ENCODE measurements around the gene DPEP2. TPM values are rescaled to one million over a fixed set of nuclear protein-coding genes. Genes with fewer than 3 reads are reported as not detected.
A peak's percentile ranks its signal among the peaks of the same experiment; 100 is the strongest.
"Not testable (repeated sequence)": the region's sequence is repeated elsewhere in the genome, so short reads cannot be mapped to it uniquely, and the experiment has no call there.

Gene DPEP2
- total RNA-seq, 1 experiment from 2014 or later: not detected

DNA sequence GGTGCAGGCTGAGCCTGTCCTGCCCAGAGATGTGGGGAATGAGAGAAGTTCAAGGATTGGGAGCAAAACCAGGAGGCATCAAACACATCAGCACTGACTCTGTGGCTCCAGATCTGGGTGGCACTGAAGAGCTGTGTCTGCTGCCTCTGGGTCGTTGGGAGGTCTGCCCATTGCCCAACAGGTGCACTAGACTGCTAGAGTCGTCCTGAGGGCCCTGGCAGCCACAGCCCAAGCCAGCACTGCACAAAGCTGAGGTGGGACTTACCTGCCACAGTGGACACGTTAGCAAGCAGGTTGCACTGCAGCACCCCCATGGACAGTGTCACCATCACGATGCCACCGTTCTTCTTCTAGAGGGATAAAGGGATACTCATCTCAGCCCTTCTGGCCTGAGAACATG lies 22.3 kb downstream of the DPEP2 start:
- no peak for DNase-seq (ENCODE audit: low spot score)

DNA sequence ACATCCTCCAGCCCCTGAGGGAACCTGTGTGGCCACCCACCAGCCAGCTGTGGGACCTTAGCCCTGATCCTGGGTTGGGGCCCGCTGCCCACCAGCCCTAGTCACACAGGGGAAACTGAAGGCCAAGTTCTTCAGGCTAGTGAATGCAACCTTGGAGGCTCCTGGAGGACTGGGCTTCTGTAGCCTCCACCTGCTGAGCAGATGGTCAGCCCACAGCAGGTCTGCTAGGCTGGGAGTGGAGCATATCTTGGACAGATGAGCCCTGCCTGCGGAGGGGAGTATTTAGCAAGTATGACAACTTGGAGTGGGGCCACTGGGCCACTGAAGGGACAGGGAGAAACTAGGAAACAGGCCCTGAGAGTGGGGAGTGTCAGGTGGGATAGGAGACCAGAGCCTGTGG lies 23.1 kb downstream of the DPEP2 start:
- DNase-seq (ENCODE audit: low spot score): no peak

DNA sequence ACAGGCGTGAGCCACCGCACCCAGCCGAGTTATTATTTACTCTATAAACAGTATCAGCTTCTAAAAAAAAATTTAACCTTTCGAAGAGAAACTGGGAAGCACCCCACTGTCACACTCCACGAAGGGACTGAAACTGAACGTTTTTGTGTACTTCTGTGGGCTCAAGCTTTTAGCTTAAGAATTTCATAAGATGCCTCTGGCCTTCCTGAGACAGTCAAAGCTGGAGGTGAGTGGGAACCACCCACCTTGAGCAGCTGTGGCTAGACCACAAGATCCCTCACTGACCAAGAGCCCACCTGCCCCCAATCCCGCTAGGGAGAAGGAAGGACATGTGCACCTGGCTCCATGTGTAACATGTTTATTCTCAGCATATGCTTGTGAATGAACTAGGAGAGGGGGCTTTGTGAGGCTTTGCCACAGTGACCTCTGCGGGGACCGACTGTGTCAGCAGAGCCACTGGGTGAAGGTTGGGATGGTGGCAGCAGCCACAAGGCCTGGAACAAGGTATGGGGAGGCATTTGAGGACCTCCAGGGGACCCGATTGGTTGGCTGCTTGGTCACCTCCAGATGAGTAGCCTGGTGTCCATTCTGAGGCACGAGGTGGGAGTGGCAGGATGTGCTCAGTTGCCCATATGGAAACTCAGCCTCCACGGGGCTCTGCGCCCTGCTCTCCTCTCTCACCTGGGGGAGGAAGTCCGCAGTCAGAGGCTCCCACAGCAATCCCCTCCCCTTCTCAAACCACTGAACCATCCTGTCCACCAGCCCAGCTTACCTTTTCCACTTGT lies 23.8 kb downstream of the DPEP2 start:
- no peak for DNase-seq (ENCODE audit: low spot score)

DNA sequence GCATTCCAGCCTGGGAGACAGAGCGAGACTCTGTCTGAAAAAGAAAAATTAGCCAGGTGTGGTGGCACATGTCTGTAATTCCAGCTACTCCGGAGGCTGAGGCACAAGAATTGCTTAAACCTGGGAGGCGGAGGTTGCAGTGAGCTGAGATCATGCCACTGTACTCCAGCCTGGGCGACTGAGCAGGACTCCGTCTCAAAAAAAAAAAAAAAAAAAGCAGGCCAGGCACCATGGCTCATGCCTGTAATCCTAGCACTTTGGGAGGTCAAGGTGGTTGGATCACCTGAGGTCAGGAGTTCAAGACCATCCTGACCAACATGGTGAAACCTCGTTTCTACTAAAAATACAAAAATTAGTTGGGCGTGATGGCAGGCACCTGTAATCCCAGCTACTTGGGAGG lies 27.0 kb downstream of the DPEP2 start:
- not testable (repeated sequence) for DNase-seq (ENCODE audit: low spot score)

DNA sequence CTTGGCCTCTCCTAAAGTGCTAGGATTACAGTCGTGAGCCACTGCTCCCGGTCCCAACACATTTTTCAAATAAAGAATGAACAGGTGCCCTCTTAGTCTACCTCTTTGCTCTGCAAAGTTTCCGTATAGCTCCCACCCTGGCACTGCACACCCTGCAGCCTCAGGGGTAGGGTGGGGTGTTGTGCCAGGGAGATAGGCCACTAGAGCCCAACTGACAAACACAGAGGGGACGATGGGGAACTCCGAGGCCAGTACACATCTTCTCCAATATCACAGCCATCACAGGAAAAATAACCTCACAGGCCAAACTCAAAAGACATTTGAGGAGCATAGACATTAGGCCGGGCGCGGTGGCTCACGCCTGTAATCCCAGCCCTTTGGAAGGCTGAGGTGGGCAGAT lies 28.2 kb downstream of the DPEP2 start:
- no peak for DNase-seq (ENCODE audit: low spot score)

DNA sequence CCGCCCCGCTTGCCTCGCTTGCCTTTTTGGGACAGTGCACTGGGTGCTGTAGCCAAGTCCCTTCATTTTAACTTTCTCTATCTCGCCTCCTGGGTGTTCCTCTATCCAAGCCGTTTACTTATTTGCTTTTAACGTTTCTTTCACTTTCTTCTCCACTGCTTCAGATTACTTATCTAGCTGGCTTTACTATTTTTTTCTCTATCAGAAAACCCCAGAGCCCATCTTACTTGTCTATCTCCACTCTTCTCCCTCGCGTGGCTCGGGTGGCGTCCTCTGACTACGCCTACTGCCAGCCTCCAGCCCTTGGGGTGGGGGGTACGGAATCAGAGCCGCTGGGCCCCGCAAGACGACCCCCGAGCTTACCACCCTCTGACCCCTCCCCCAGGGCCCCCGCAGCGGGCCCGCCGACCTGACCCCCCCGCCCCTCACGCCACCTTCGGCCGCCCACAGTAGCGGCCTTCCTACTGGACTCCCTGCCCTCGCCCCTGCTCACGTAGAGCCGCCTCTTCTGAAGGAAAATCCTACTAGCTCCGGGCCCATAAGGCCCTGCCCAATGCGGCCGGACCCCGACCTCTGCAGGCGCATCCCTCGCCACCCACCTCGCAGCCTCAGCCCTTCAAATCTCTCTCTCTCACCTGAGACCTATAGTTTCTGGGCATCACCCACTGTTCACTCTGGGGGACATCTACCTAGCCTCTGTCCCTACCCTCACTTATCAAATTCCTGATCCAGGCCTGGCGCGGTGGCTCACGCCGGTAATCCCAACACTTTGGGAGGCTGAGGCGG lies 29.8 kb downstream of the DPEP2 start:
- DNase-seq (ENCODE audit: low spot score): no peak

DNA sequence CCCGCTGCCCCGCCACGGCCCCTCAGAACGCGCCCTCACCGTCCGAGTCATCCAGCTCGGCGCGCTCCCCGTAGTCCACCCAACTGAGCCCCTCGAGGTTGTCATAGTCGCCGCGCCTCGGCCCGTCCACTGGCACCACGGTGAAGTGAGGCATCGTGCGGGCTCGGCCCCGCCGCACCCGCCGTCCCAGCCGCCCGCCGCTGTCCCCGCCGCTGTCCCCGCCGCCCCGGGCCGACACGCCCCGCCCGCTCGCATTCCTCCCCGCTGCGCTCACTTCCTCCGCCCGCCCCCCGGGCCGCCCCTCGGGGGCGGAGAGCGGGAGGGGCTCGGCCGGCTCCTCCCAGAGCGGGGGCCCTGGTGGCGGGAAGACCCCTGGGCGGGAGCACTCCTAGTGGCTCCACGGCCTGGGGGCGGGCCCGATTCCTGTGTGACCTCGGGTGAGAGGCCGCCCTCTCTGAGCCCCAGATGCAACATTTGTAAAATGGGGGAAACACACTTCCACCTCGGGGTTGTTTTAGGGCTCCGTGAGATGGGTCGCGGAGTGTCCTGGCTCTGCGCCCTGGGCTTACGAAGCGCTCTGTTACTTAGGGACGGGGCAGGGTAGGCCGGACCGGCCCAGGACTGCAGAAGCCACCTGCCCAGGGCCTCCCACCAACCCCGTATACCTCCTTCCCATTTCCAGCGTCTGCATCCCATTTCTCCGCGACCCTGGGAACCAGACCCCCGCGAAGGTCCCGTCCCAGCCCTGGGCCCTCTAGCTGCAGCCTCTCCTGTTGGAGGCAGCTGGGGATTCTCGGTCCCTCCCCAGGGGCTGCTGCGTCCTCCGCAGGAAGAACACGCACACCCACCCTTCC lies 30.7 kb downstream of the DPEP2 start, which contains the start of gene SLC12A4:
Gene SLC12A4 (minus strand): TSS at position 238 of the 854 bp plus-strand sequence. CDS start 84 bp downstream, at position 154.
- peak; percentile 37 for DNase-seq (ENCODE audit: low spot score)

DNA sequence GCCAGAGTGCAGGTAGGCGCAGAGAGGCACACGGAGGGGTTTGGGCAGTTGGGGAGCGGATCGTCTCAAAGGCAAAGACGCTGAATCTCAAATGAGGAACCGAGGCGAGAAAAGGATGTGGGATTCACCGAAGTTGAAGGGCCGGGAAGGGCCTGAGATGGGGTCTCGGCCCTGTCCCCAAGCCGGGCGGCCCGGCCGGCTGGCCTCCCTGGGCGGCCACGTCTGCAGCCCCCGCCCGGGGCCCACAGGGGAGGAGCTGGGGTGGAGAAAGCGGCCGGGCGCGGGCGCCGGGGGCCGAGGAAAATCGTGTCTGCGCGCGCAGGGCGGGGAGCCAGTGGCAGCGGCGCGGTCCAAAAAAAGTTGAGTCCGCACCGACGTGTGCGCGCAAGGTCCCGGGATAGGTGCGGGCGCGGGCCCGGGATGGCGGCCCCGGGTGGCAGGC lies 31.3 kb downstream of the DPEP2 start:
- DNase-seq (ENCODE audit: low spot score): no peak

DNA sequence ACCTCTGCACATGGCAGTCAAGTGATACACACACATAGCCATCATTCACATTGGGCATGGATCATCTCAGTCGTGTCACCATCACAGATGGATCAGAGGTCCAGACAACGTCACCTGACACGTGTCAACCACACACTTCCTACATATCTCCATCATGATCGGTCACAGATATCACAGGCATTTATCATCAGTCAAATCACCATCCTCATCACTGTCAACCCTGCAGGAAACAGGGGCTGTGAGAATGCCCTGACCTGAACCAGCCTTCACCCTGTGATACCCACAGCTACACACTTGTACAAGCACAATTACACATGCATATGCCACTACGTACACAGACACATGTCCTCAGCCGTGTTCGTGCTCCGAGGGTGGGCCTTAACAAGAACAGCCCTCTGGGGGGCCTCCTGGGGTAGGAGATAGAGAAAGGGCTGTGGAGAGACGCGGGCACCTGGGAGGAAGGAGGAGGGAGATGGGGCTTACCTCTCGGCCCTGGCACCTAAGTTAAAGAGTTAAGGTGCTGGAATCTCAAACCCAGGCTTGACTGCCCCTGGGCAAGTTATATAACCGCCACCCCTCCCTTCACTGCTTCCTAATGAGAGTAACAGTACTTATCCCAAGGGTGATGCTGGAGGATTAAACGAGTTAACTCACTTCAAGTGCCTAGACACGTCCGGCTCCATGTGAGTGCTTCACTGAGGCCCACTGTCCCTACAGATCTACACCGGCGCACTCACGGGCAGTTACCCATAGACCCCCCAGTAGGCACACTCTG lies 31.9 kb downstream of the DPEP2 start:
- no peak for DNase-seq (ENCODE audit: low spot score)

DNA sequence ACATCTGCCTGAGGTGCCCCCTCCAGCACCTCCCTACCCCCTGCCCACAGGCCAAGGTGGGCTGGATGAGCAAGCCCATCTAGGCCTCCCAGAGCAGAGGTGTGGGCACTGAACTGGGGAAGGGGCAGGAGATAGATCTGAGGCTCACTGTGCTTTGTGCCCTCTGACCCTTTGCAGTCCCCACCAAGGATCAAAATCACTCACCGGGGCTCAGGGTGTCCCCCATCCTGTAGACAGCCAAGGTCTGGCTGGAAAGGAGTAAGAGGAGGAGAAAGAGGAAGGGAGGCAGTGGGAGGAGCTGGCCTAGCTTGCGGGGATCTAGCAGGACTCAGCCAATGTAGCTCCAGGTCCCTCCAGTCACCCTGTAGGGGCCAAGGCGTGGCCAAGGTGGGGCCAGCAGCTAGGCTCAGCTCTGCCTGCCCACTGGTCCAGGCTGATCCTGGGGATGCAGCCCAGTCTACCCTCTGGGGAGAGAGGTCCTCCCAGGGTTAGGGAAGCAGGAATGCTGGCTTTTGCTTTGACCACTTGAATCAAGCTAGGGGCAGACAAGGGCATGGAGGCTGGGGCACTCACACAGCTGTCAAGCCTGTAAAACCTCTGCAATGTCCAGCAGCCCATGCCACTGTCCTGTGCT lies 32.6 kb downstream of the DPEP2 start:
- no peak for DNase-seq (ENCODE audit: low spot score)

DNA sequence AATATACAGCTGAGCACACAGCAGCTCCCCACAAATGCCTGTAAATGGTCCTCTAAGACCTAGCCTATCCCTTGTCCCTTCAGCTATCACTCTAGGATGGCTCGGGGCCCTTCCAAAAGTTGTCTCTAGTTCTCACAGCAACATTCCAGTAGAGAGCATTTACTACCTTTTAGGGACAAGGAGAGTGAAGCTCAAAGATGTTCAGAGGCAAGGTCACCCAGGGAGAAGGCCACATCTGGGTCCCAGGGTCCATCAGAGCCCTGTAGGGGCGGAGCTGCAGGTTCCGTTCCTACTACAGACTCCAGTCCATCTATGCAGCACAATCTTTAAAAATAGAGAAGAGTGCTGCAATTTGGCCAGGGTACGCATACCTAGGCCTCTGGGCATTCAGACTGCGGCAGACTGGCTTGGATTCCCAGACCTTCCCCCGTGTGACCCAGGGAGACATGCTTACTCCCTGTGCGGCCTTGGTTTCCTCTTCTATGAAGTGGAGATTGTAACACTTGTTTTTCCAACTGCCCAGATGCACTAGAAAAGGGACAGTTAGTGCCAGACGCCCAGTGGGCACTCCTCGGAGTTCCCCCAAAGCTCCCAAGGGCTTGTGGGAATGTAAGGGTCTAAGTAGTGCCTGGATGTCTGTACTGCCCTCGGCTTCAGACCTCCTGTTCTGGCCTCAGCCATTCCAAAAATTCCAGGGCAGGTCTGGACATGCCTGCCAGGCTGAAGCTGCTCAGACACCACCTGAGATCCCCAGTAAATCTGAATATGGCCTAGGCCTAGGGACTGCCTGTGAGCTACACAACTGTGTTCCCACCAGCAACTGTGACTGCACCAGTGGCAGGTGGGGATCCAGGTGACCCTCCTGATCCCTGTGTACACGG lies 33.4 kb downstream of the DPEP2 start:
- no peak for DNase-seq (ENCODE audit: low spot score)

DNA sequence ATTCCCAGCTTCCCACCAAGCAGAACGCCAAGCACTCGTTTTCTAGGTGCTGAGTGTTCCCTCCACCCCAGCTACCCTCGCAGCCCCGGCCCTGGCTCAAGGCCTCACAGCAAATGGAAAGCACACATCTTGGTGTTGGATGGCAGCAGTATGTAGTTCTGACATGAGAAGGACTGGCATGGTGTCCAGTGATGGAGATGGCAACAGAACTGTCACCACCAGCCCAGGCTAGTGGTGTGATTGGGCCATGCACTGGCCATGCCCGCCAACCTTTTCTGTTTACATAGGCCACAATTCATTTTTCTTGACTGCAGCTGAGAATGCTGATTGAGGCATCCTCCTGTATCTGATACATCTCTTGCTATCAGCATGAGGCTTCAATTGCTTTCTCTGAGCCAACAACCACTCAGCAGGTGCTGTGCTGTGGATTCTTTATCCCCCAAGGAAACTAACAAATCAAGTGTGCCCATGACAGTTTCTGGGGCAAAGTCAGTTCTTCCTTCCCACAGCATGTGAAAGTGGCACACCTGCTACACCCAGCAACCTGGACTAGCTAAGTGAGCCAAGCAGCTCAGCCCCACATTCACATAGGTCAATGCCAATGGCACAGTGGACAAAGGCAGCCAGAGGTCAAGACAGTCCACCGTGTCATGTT lies 34.7 kb downstream of the DPEP2 start:
- DNase-seq (ENCODE audit: low spot score): no peak

DNA sequence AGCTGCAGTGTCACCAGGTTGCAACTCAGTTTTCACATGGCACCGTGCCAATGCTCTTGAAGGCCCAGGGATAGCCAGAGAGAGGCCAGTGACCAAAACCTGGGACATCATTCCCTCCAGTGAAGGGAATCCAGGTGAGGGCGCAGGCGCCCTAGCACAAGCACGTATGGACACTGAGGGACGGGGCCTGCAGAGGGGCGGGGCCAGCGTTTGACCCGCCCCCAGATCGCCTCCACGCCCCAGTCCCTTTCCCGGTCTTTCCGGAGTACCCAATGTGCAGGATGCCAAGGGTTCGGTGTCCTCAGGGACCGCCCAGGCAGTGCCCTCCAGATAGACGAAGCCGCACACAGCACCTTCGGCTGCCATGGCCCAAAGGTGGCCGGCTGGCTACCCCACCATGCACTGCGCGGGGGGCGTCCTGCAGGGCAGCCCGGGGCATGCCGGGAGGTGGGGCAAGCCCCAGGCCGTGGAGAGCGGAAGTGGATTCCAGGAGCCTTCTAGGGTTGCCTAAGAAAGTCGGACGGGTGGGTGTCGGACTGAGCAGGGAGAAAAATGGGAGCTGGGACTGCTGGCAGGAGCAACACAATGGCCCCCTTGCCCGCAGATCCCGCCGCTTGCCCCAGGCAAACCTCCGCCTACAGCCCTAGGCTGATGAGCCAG lies 35.5 kb downstream of the DPEP2 start:
- DNase-seq (ENCODE audit: low spot score): no peak

DNA sequence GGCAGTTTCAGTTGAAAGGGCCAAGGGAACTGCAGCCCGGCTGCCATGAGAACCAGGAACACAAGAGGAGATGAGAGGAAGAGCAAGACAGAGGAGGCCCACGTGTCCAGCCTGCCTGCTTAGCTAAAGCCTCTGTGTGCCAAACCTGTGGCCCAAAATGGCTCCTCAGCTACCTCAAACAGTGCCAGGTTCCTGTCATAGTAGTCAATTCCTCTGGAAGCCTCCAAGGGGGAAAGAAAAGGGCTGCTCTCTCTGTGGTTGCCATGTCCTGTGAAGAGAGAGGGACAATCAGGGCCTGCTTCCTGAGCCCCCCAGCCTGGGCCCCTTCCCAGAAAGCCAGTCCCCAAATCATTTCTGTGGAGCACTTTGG lies 36.0 kb downstream of the DPEP2 start:
- DNase-seq (ENCODE audit: low spot score): no peak

DNA sequence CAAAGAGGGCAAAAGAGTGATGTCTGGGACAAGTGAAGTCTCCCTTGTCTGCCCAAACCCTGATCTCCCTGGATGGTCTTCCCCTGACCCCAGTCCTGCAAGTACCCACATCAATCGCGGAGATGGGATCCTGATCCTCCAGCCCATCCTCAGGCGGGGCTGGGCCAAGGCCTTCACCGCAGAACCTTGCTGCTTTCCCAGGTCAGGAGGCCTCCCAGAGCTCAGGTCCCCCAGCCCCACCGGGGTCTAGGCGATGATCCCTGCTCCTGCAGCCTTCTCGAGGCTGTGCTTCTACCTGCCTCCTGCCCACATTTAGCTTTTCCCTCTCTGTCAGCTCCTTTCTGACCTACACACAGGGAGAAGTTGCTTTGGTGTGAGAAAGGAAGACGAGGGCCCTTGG lies 37.1 kb downstream of the DPEP2 start:
- DNase-seq (ENCODE audit: low spot score): no peak

DNA sequence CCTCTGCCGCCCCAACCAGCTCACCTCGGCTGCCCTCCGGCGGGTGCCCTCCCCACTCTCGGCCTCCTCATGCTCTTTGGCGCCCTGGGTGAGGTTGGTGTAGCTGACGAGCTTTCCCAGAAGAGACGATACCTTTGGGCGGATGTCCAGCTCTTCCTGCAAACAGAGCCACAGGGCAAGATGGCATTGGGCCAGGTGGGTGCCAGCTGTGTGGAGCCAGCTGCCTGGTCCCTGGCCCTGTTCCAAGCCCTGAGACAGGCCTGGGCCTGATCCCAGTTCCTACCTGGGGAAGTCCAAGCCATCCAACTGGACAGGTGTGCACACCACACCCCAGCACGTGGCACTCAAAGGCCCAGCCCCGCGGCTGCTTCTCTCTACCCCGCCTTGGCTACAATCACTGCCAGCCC lies 37.7 kb downstream of the DPEP2 start:
- peak; percentile 92 for DNase-seq (ENCODE audit: low spot score)

DNA sequence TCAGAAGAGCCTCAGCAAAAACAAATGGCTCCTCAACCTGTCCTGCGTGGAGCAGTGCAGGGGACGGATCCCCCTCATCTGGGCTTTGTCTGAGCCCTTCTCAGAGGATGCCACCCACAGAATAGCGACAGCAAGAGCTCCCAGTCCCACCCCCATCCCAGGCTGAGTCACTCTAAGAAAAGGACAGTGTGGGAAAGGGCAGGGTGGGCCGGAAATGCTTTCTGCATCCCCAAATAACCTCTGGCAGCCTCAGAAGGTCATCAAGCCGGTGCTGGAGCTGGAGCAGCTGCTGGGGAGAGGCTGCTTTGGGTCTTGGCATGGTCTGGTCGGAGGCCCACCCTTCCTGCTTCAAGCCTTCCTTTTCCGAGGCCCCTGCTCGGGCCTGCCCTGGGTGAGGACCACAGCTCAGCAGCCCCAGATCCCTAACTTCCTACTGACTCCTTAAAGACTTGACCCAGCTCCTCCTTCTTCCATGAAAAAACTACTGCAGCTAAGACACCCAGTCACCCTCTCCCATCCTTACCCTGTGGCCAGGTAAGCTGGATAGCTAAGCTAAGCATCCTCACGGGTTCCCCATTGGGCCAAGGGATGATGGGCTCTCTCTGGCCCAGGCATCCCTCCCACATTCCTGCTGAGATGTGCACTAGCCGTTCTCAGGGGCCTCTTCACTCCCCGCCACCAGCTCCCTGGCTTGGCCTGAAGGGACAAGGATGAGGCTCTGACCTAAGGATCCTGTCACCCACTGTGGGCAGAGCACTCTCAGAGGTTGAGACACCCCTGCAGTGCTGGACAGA lies 39.6 kb downstream of the DPEP2 start:
- no peak for DNase-seq (ENCODE audit: low spot score)

DNA sequence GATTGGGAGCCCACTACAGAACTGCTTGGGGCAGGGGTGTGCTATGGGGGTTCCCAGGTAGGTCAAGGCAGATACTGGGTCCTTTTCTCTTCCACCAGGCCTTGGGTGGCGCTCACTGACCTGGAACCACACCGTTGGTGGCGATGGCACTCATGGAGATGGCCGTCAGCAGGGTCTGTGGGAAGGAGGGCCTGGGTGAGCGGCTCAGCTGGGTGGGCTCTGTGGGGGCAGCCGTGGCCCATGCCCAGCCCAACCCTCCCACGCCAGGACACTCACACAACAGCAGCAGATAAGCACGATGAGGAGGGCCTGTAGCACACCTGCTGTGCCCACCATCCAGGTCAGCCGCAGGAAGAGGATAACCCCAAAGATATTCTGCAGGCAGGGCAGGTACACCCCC lies 41.7 kb downstream of the DPEP2 start:
- no peak for DNase-seq (ENCODE audit: low spot score)
